ENCODE results near the gene PRR14. TPM values are rescaled to one million over a fixed set of nuclear protein-coding genes. Genes with fewer than 3 reads are reported as not detected.

The PRR14 gene
- total and polyA plus RNA-seq, 2 of the 8 experiments (the other 6 are each of a cell fraction or from before 2014, with no cell fraction given) = 3.6 to 16.1 TPM

- TF ChIP-seq, protein P1, sequence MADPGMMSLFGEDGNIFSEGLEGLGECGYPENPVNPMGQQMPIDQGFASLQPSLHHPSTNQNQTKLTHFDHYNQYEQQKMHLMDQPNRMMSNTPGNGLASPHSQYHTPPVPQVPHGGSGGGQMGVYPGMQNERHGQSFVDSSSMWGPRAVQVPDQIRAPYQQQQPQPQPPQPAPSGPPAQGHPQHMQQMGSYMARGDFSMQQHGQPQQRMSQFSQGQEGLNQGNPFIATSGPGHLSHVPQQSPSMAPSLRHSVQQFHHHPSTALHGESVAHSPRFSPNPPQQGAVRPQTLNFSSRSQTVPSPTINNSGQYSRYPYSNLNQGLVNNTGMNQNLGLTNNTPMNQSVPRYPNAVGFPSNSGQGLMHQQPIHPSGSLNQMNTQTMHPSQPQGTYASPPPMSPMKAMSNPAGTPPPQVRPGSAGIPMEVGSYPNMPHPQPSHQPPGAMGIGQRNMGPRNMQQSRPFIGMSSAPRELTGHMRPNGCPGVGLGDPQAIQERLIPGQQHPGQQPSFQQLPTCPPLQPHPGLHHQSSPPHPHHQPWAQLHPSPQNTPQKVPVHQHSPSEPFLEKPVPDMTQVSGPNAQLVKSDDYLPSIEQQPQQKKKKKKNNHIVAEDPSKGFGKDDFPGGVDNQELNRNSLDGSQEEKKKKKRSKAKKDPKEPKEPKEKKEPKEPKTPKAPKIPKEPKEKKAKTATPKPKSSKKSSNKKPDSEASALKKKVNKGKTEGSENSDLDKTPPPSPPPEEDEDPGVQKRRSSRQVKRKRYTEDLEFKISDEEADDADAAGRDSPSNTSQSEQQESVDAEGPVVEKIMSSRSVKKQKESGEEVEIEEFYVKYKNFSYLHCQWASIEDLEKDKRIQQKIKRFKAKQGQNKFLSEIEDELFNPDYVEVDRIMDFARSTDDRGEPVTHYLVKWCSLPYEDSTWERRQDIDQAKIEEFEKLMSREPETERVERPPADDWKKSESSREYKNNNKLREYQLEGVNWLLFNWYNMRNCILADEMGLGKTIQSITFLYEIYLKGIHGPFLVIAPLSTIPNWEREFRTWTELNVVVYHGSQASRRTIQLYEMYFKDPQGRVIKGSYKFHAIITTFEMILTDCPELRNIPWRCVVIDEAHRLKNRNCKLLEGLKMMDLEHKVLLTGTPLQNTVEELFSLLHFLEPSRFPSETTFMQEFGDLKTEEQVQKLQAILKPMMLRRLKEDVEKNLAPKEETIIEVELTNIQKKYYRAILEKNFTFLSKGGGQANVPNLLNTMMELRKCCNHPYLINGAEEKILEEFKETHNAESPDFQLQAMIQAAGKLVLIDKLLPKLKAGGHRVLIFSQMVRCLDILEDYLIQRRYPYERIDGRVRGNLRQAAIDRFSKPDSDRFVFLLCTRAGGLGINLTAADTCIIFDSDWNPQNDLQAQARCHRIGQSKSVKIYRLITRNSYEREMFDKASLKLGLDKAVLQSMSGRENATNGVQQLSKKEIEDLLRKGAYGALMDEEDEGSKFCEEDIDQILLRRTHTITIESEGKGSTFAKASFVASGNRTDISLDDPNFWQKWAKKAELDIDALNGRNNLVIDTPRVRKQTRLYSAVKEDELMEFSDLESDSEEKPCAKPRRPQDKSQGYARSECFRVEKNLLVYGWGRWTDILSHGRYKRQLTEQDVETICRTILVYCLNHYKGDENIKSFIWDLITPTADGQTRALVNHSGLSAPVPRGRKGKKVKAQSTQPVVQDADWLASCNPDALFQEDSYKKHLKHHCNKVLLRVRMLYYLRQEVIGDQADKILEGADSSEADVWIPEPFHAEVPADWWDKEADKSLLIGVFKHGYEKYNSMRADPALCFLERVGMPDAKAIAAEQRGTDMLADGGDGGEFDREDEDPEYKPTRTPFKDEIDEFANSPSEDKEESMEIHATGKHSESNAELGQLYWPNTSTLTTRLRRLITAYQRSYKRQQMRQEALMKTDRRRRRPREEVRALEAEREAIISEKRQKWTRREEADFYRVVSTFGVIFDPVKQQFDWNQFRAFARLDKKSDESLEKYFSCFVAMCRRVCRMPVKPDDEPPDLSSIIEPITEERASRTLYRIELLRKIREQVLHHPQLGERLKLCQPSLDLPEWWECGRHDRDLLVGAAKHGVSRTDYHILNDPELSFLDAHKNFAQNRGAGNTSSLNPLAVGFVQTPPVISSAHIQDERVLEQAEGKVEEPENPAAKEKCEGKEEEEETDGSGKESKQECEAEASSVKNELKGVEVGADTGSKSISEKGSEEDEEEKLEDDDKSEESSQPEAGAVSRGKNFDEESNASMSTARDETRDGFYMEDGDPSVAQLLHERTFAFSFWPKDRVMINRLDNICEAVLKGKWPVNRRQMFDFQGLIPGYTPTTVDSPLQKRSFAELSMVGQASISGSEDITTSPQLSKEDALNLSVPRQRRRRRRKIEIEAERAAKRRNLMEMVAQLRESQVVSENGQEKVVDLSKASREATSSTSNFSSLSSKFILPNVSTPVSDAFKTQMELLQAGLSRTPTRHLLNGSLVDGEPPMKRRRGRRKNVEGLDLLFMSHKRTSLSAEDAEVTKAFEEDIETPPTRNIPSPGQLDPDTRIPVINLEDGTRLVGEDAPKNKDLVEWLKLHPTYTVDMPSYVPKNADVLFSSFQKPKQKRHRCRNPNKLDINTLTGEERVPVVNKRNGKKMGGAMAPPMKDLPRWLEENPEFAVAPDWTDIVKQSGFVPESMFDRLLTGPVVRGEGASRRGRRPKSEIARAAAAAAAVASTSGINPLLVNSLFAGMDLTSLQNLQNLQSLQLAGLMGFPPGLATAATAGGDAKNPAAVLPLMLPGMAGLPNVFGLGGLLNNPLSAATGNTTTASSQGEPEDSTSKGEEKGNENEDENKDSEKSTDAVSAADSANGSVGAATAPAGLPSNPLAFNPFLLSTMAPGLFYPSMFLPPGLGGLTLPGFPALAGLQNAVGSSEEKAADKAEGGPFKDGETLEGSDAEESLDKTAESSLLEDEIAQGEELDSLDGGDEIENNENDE (IDR thresholded peaks at IDR 0.05; ENCODE audit: insufficient replicate concordance, low read length) = no peak
- TF ChIP-seq YY1 (IDR thresholded peaks at IDR 0.05; ENCODE audit: low read depth, low read length) (no peak), TAF7 (optimal IDR thresholded peaks at IDR 0.05; ENCODE audit: borderline replicate concordance, low read depth, low read length) (no peak), RXRA (IDR thresholded peaks at IDR 0.05; ENCODE audit: insufficient read depth, low read depth, low read length) (no peak), GTF2F1 (IDR thresholded peaks at IDR 0.05; ENCODE audit: borderline replicate concordance, low read depth, low read length) (no peak), SIX5 (IDR thresholded peaks at IDR 0.05; ENCODE audit: low read depth, low read length) (no peak)
Measured at GRCh38 chr16:30655815-30656347, 5.1 kb downstream of the PRR14 start (continued).

All from H1 (cell line).